A549 treated with AZD9567 at 1 μM for 4 hours (cell line): Measurements from ENCODE around the gene NECTIN4. TPM values are rescaled to one million over a fixed set of nuclear protein-coding genes. Genes with fewer than 3 reads are reported as not detected.

Experiments used
- total RNA-seq: library from RNA; stranded (reverse); fragments of 200-300 nt; extraction: Qiagen RNA extraction; gene quantifications from 5 replicates; pipeline ENCODE4 v1.2.3, GENCODE V29; 2022; ENCODE audit not compliant: insufficient read depth

Gene NECTIN4
- total RNA-seq: 0.82 to 1.6 TPM (median 1.5 TPM) in 5 replicates

GRCh38 chr1:161089251-161089924 is at the start of gene NECTIN4:
NECTIN4 (minus strand) TSS chr1:161089558; CDS start chr1:161089296, 262 bp downstream.

GRCh38 chr1:161132410-161133219 is 43.3 kb upstream of the NECTIN4 start, which contains the start of gene DEDD:
DEDD (minus strand) TSS chr1:161132667; CDS start chr1:161124462, 8,205 bp downstream.

DNA sequence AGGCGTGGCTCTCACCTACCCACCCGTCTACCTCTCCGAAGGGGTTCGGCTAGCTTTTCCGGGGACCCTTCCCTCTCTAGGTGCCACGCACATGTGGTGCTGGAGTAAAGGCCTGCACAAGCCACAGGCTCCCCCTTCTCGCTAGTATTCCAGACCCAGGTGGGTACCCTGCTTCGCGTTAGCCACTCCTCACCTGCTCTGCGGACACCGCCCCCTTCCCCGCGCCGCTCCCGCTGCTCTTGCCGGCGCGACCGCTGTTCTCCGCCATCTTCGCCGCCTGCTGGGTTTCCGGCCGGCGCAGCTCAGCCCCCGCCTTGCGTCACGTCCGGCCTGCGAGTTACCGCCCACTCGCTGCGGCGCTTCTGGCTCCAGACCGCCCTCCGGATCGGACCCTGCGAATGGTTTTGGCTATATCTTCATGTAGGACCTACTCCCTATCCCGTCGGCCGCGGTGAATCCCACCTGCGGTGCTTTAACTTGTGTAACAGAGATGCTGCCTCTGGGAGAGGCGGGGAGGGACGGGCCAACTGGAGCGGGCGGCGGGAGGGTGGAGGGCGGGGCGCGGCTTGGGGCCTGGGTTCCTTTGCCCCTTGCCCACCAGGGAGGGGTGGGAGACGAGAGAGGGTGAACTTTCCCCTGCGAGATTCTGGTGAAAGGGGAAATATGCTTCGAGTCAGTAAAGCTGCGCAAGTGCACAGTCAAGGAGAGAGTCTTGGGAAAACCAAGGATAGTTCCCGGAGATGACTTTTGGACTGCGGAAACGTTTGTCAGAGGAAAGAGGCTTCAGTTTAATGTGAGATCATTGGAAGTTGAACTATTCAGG is 28.6 kb upstream of the NECTIN4 start, which contains the start of the genes NIT1 and PFDN2:
TSS of gene NIT1 (plus strand) at position 347 of the 823 bp plus-strand sequence. CDS start at position 419, 72 bp downstream.
TSS of gene PFDN2 (minus strand) at position 279 of the 823 bp plus-strand sequence. CDS start at position 268, 11 bp downstream.

GRCh38 chr1:161098210-161099068 is 9.1 kb upstream of the NECTIN4 start, which contains the start of gene KLHDC9:
KLHDC9 (plus strand) TSS chr1:161098361; CDS start chr1:161098536, 175 bp downstream.

GRCh38 chr1:161069731-161070270 is 19.6 kb downstream of the NECTIN4 start, which contains the start of gene ARHGAP30:
ARHGAP30 (minus strand) TSS chr1:161069891; CDS start chr1:161069624, 267 bp downstream.

GRCh38 chr1:161045736-161046604 is 43.4 kb downstream of the NECTIN4 start, which contains the start of gene USF1:
USF1 (minus strand) TSS chr1:161045977; CDS start chr1:161043275, 2,702 bp downstream.

GRCh38 chr1:161038523-161039153 is 50.7 kb downstream of the NECTIN4 start, which contains the start of gene TSTD1:
TSTD1 (minus strand) TSS chr1:161038964; CDS start chr1:161038889, 75 bp downstream.

Other genes with a start within 250 kb of the NECTIN4 start
- gene CD244, start 226.7 kb downstream of the NECTIN4 start, total RNA-seq: not detected in 5 replicates
- gene ITLN1, start 204.4 kb downstream of the NECTIN4 start, total RNA-seq: not detected in 5 replicates
- gene ITLN2, start 134.7 kb downstream of the NECTIN4 start, total RNA-seq: 0.21 to 0.57 TPM (median 0.42 TPM) in 4 of 5 replicates, not detected in the other
- gene F11R, start 68.4 kb downstream of the NECTIN4 start, total RNA-seq: 42.6 to 53.0 TPM (median 51.4 TPM) in 5 replicates
- 0.21 to 0.50 TPM (median 0.36 TPM) in 4 of 5 replicates, not detected in the other for gene TSTD1, start 50.6 kb downstream of the NECTIN4 start, total RNA-seq
- gene USF1, start 43.6 kb downstream of the NECTIN4 start, total RNA-seq: 44.7 to 50.9 TPM (median 49.1 TPM) in 5 replicates
- gene ARHGAP30, start 19.7 kb downstream of the NECTIN4 start, total RNA-seq: 0.05 to 0.11 TPM (median 0.09 TPM) in 4 of 5 replicates, not detected in the other
- 1.3 to 3.0 TPM (median 1.7 TPM) in 4 of 5 replicates, not detected in the other for gene KLHDC9, start 8.8 kb upstream of the NECTIN4 start, total RNA-seq
- gene PFDN2, start 28.5 kb upstream of the NECTIN4 start, total RNA-seq: 104 to 114 TPM (median 107 TPM) in 5 replicates
- gene NIT1, start 28.5 kb upstream of the NECTIN4 start, total RNA-seq: 19.5 to 32.3 TPM (median 30.3 TPM) in 5 replicates
- 26.9 to 31.1 TPM (median 29.9 TPM) in 5 replicates for gene DEDD, start 43.1 kb upstream of the NECTIN4 start, total RNA-seq
- 83.6 to 117 TPM (median 85.0 TPM) in 5 replicates for gene UFC1, start 64.4 kb upstream of the NECTIN4 start, total RNA-seq
- gene USP21, start 69.9 kb upstream of the NECTIN4 start, total RNA-seq: 20.4 to 25.2 TPM (median 21.7 TPM) in 5 replicates
- gene PPOX, start 76.9 kb upstream of the NECTIN4 start, total RNA-seq: 13.4 to 18.9 TPM (median 16.2 TPM) in 5 replicates
- 20.0 to 28.4 TPM (median 27.3 TPM) in 5 replicates for gene B4GALT3, start 87.9 kb upstream of the NECTIN4 start, total RNA-seq
- 0.01 to 0.03 TPM in 2 of 5 replicates, not detected in the others for gene ADAMTS4, start 109.5 kb upstream of the NECTIN4 start, total RNA-seq
- gene NDUFS2, start 112.8 kb upstream of the NECTIN4 start, total RNA-seq: 76.0 to 87.5 TPM (median 80.1 TPM) in 5 replicates
- 0.16 to 0.32 TPM (median 0.27 TPM) in 4 of 5 replicates, not detected in the other for gene FCER1G, start 125.7 kb upstream of the NECTIN4 start, total RNA-seq
- gene APOA2, start 134.1 kb upstream of the NECTIN4 start, total RNA-seq: 32.6 TPM in 1 of 5 replicates, not detected in the others
- 8.5 to 15.8 TPM (median 10.7 TPM) in 5 replicates for gene TOMM40L, start 136.5 kb upstream of the NECTIN4 start, total RNA-seq
- gene NR1I3, start 148.6 kb upstream of the NECTIN4 start, total RNA-seq: 0.07 TPM in 1 of 5 replicates, not detected in the others
- gene PCP4L1, start 169.2 kb upstream of the NECTIN4 start, total RNA-seq: 0.06 to 0.13 TPM in 2 of 5 replicates, not detected in the others
- gene MPZ, start 220.4 kb upstream of the NECTIN4 start, total RNA-seq: 0.18 to 0.26 TPM (median 0.23 TPM) in 4 of 5 replicates, not detected in the other
- 238 to 251 TPM (median 247 TPM) in 5 replicates for gene SDHC, start 224.8 kb upstream of the NECTIN4 start, total RNA-seq